CD4-positive, alpha-beta memory T cell (primary cell): ENCODE results near the gene CPSF4L. TPM values are rescaled to one million over a fixed set of nuclear protein-coding genes. Genes with fewer than 3 reads are reported as not detected.

ENCODE experiments used
- CTCF ChIA-PET: fragments of 350-600 bp; sonication (Branson Sonifier 250); formaldehyde crosslinking; loops from one replicate; lab custom pipeline; 2021; ENCODE audit warnings: inconsistent platforms; ENCODE audit not compliant: partially characterized antibody; lab: Charles Lee
- POLR2A ChIA-PET: fragments of 350-600 bp; sonication (Branson Sonifier 250); formaldehyde crosslinking; loops from one replicate; lab custom pipeline; 2021; ENCODE audit not compliant: partially characterized antibody; lab: Charles Lee
- DNase-seq, 5 donors: peaks; one replicate each; pipeline versions ENCODE4 v3.0.0 to v3.0.0-alpha.2; 2020 to 2022; ENCODE audit warnings: mixed read lengths in 1 of 5
- H3K27ac ChIP-seq: one replicate; pipeline ENCODE4 v1.7.0; 2013; ENCODE audit warnings: low read depth, low read length
- H3K27me3 ChIP-seq: 2 replicates; pipeline ENCODE4 v1.7.0; 2013; ENCODE audit warnings: mild to moderate bottlenecking, low read length, moderate library complexity; ENCODE audit not compliant: insufficient read depth
- H3K36me3 ChIP-seq: 2 replicates; pipeline ENCODE4 v1.7.0; 2013; ENCODE audit warnings: mild to moderate bottlenecking, low read length, moderate library complexity; ENCODE audit not compliant: insufficient read depth
- H3K4me1 ChIP-seq: 2 replicates; pipeline ENCODE4 v1.7.0; 2013; ENCODE audit warnings: mild to moderate bottlenecking, low read length, moderate library complexity; ENCODE audit not compliant: insufficient read depth
- H3K4me3 ChIP-seq, 2 donors: one replicate each; pipeline ENCODE4 v1.7.0; 2013; ENCODE audit warnings: low read length in 2 of 2, mild to moderate bottlenecking in 1 of 2
- H3K9me3 ChIP-seq, 2 donors: one replicate each; pipeline ENCODE4 v1.7.0; 2013; ENCODE audit warnings: low read length in 2 of 2, control low read depth in 1 of 2; ENCODE audit not compliant: control insufficient read depth in 1 of 2
- H3K27ac Mint-ChIP-seq, 7 donors: one replicate each; pipeline ENCODE4 v1.8.0; 2020 to 2021; ENCODE audit warnings: mixed read lengths in 7 of 7, mild to moderate bottlenecking in 6 of 7, inconsistent platforms in 3 of 7, moderate library complexity in 3 of 7
- H3K27me3 Mint-ChIP-seq, 2 donors: one replicate each; pipeline ENCODE4 v1.8.0; 2020 to 2021; ENCODE audit warnings: mixed read lengths in 2 of 2
- H3K36me3 Mint-ChIP-seq, 2 donors: one replicate each; pipeline ENCODE4 v1.8.0; 2020 to 2021; ENCODE audit warnings: mixed read lengths in 2 of 2, inconsistent platforms in 1 of 2, mild to moderate bottlenecking in 1 of 2
- H3K4me1 Mint-ChIP-seq, 4 donors: one replicate each; pipeline ENCODE4 v1.8.0; 2020 to 2021; ENCODE audit warnings: mixed read lengths in 4 of 4, mild to moderate bottlenecking in 1 of 4
- H3K4me3 Mint-ChIP-seq, 8 donors: one replicate each; pipeline ENCODE4 v1.8.0; 2020 to 2021; ENCODE audit warnings: mixed read lengths in 8 of 8, mild to moderate bottlenecking in 7 of 8, moderate library complexity in 6 of 8, inconsistent platforms in 3 of 8
- H3K9me3 Mint-ChIP-seq, 8 donors: one replicate each; pipeline ENCODE4 v1.8.0; 2020 to 2021; ENCODE audit warnings: mixed read lengths in 8 of 8, mild to moderate bottlenecking in 5 of 8, inconsistent platforms in 3 of 8, moderate library complexity in 1 of 8
- intact Hi-C: fragments of 100-400 bp; cut with micrococcal nuclease; formaldehyde crosslinking; loops from one replicate; pipeline ENCODE4 v1.15.1; 2023
- polyA plus RNA-seq, 2 donors: library from polyadenylated mRNA; unstranded; fragments of 300-500 nt; fragmentation: Illumina TruSeq; gene quantifications; one replicate each; pipeline ENCODE4 v1.2.3, GENCODE V29; 2021
- total RNA-seq, 2 experiments: library from RNA; stranded (reverse); gene quantifications; one replicate each; pipeline ENCODE4 v1.2.3, GENCODE V29; 2021

Gene CPSF4L
- total and polyA plus RNA-seq, 4 experiments from 2014 or later = not detected

- intact Hi-C loops = no loop called here
- Mint-ChIP-seq H3K9me3 (no peaks in the 10 kb centered on the region), H3K27ac (peak overlapping the region in 4 of 7 donors; percentile 25 to 80 (median 46))
Measured at GRCh38 chr17:73198930-73199260, 62.8 kb downstream of the CPSF4L start.

More at GRCh38 chr17:73198930-73199260, 62.8 kb downstream of the CPSF4L start:
- Mint-ChIP-seq H3K4me1 (peaks cover 22 to 50% (median 33%) of the 10 kb centered on the region in 4 donors), H3K27me3 (no peaks in the 10 kb centered on the region), H3K4me3 (peak overlapping the region in 1 of 8 donors; percentile 33), H3K36me3 (peaks cover 63 to 77% of the 10 kb centered on the region in 2 donors)
- no peak for DNase-seq
- Histone ChIP-seq H3K9me3 (no peaks in the 10 kb centered on the region), H3K27ac (no peak overlapping the region), H3K4me1 (peaks cover 24% of the 10 kb centered on the region), H3K36me3 (peaks cover 74% of the 10 kb centered on the region), H3K4me3 (no peak overlapping the region), H3K27me3 (no peaks in the 10 kb centered on the region)
- ChIA-PET CTCF (no interaction called here), POLR2A (interaction anchor here (1.0 kb wide), 1 partner anchor 13 kb away, joined by 3 read pairs; no protein-coding TSS in a partner anchor)

Other genes starting within 250 kb of the CPSF4L start
- gene SLC39A11, start 169.2 kb downstream of the CPSF4L start, total RNA-seq = 10 to 100 TPM; 20.8 to 23.7 TPM
- gene SLC39A11, start 169.2 kb downstream of the CPSF4L start, polyA plus RNA-seq = 10 to 100 TPM; 15.9 to 20.0 TPM
- gene SSTR2, start 96.9 kb downstream of the CPSF4L start, total RNA-seq = not detected
- gene SSTR2, start 96.9 kb downstream of the CPSF4L start, polyA plus RNA-seq = not detected
- gene COG1, start 68.8 kb downstream of the CPSF4L start, total RNA-seq = 10 to 100 TPM; 76.2 to 81.6 TPM
- gene COG1, start 68.8 kb downstream of the CPSF4L start, polyA plus RNA-seq = 10 to 100 TPM; 13.1 to 38.1 TPM
- gene CDC42EP4, start 50.1 kb upstream of the CPSF4L start, total RNA-seq = 1 to 10 TPM; 1.1 to 1.4 TPM
- gene CDC42EP4, start 50.1 kb upstream of the CPSF4L start, polyA plus RNA-seq = under 1 TPM; 0.37 to 0.92 TPM